Naive B cell (primary cell): ENCODE measurements around the gene MEGF10. TPM values are rescaled to one million over a fixed set of nuclear protein-coding genes. Genes with fewer than 3 reads are reported as not detected.
A peak's percentile ranks its signal among the peaks of the same experiment; 100 is the strongest.

Experiments
- ATAC-seq, 2 donors: fragments of 150-1000 bp; cut with Tn5 transposase; 2 replicates each; pipeline ENCODE4 v1.10.0; 2021; ENCODE audit warnings: low read depth in 2 of 2, mild to moderate bottlenecking in 2 of 2, moderate library complexity in 2 of 2
- DNase-seq: peaks from one replicate; pipeline ENCODE4 v3.0.0; 2022
- H3K27ac Mint-ChIP-seq, 6 donors: one replicate each; pipeline ENCODE4 v1.8.0; 2020 to 2022; ENCODE audit warnings: mild to moderate bottlenecking in 6 of 6, mixed read lengths in 6 of 6, moderate library complexity in 5 of 6, inconsistent platforms in 2 of 6
- H3K27me3 Mint-ChIP-seq, 3 donors: one replicate each; pipeline ENCODE4 v1.8.0; 2021 to 2022; ENCODE audit warnings: mixed read lengths in 3 of 3, mild to moderate bottlenecking in 1 of 3
- H3K36me3 Mint-ChIP-seq, 2 donors: one replicate each; pipeline ENCODE4 v1.8.0; 2020 to 2022; ENCODE audit warnings: mixed read lengths in 2 of 2, inconsistent platforms in 1 of 2, mild to moderate bottlenecking in 1 of 2
- H3K4me1 Mint-ChIP-seq, 3 donors: one replicate each; pipeline ENCODE4 v1.8.0; 2020 to 2022; ENCODE audit warnings: mixed read lengths in 3 of 3, inconsistent platforms in 1 of 3, mild to moderate bottlenecking in 1 of 3, moderate library complexity in 1 of 3
- H3K4me3 Mint-ChIP-seq, 8 donors: one replicate each; pipeline ENCODE4 v1.8.0; 2020 to 2022; ENCODE audit warnings: mild to moderate bottlenecking in 8 of 8, mixed read lengths in 8 of 8, moderate library complexity in 8 of 8, inconsistent platforms in 2 of 8
- H3K9me3 Mint-ChIP-seq, 7 donors: one replicate each; pipeline ENCODE4 v1.8.0; 2020 to 2022; ENCODE audit warnings: mixed read lengths in 7 of 7, mild to moderate bottlenecking in 5 of 7, inconsistent platforms in 2 of 7, moderate library complexity in 1 of 7
- polyA plus RNA-seq, 6 donors: library from polyadenylated mRNA; unstranded; fragments of 300-500 nt; fragmentation: Illumina TruSeq; gene quantifications; one replicate each; pipeline ENCODE4 v1.2.3, GENCODE V29; 2021; ENCODE audit warnings: low read depth in 6 of 6

MEGF10 gene
- polyA plus RNA-seq, 6 donors from 2014 or later: 0.03 TPM; not detected in 5

- Mint-ChIP-seq H3K27ac (no peak overlapping the region), H3K27me3 (peaks cover 0 to 11% (median 10%) of the 10 kb centered on the region in 3 donors), H3K4me1 (no peaks in the 10 kb centered on the region), H3K36me3 (no peaks in the 10 kb centered on the region), H3K9me3 (no peaks in the 10 kb centered on the region), H3K4me3 (no peak overlapping the region)
- no peak for ATAC-seq
- no peak for DNase-seq
Measured at GRCh38 chr5:127435821-127436220, 145.2 kb downstream of the MEGF10 start.

GRCh38 chr5:127439644-127440043 lies 149.0 kb downstream of the MEGF10 start:
- peaks cover 0 to 16% (median 11%) of the 10 kb centered on the region in 3 donors for H3K27me3 Mint-ChIP-seq
- DNase-seq: no peak
- no peak overlapping the region for H3K4me3 Mint-ChIP-seq
- no peaks in the 10 kb centered on the region for H3K4me1 Mint-ChIP-seq
- ATAC-seq: no peak
- no peaks in the 10 kb centered on the region for H3K9me3 Mint-ChIP-seq
- H3K36me3 Mint-ChIP-seq: no peaks in the 10 kb centered on the region
- H3K27ac Mint-ChIP-seq: no peak overlapping the region

GRCh38 chr5:127440831-127441230 lies 150.2 kb downstream of the MEGF10 start:
- no peak for ATAC-seq
- Mint-ChIP-seq H3K9me3 (no peaks in the 10 kb centered on the region), H3K27ac (peak overlapping the region in 1 of 6 donors; percentile 69), H3K36me3 (no peaks in the 10 kb centered on the region), H3K4me1 (no peaks in the 10 kb centered on the region), H3K4me3 (no peak overlapping the region), H3K27me3 (peaks cover 8 to 16% (median 11%) of the 10 kb centered on the region in 3 donors)
- no peak for DNase-seq

- H3K4me1 Mint-ChIP-seq: no peaks in the 10 kb centered on the region
- H3K27me3 Mint-ChIP-seq: peaks cover 6 to 16% (median 9%) of the 10 kb centered on the region in 3 donors
Measured at GRCh38 chr5:127441799-127442484, 151.3 kb downstream of the MEGF10 start.

GRCh38 chr5:127444171-127444570 lies 153.6 kb downstream of the MEGF10 start:
- no peak overlapping the region for H3K27ac Mint-ChIP-seq
- H3K4me3 Mint-ChIP-seq: no peak overlapping the region
- ATAC-seq: no peak
- H3K36me3 Mint-ChIP-seq: no peaks in the 10 kb centered on the region
- H3K27me3 Mint-ChIP-seq: peaks cover 0 to 9% (median 7%) of the 10 kb centered on the region in 3 donors
- H3K9me3 Mint-ChIP-seq: no peaks in the 10 kb centered on the region
- no peaks in the 10 kb centered on the region for H3K4me1 Mint-ChIP-seq
- DNase-seq: no peak

More at GRCh38 chr5:127441799-127442484, 151.3 kb downstream of the MEGF10 start:
- H3K36me3 Mint-ChIP-seq: no peaks in the 10 kb centered on the region
- ATAC-seq (no peak), DNase-seq (no peak)
- H3K27ac Mint-ChIP-seq: no peak overlapping the region
- no peaks in the 10 kb centered on the region for H3K9me3 Mint-ChIP-seq
- H3K4me3 Mint-ChIP-seq: no peak overlapping the region

- Mint-ChIP-seq H3K4me3 (no peak overlapping the region), H3K9me3 (no peaks in the 10 kb centered on the region), H3K27me3 (peaks cover 0 to 9% (median 7%) of the 10 kb centered on the region in 3 donors), H3K36me3 (no peaks in the 10 kb centered on the region), H3K4me1 (no peaks in the 10 kb centered on the region), H3K27ac (no peak overlapping the region)
- ATAC-seq (no peak), DNase-seq (no peak)
Measured at GRCh38 chr5:127445328-127445727, 154.7 kb downstream of the MEGF10 start.

- no peak for DNase-seq
- Mint-ChIP-seq H3K9me3 (no peaks in the 10 kb centered on the region), H3K27me3 (peaks cover 0 to 9% (median under 1%) of the 10 kb centered on the region in 3 donors), H3K4me3 (no peak overlapping the region), H3K27ac (no peak overlapping the region), H3K36me3 (no peaks in the 10 kb centered on the region), H3K4me1 (no peaks in the 10 kb centered on the region)
- ATAC-seq: no peak
Measured at GRCh38 chr5:127446626-127447025, 156.0 kb downstream of the MEGF10 start.

GRCh38 chr5:127447827-127448226 lies 157.2 kb downstream of the MEGF10 start:
- Mint-ChIP-seq H3K36me3 (no peaks in the 10 kb centered on the region), H3K4me3 (no peak overlapping the region), H3K27ac (no peak overlapping the region), H3K27me3 (peaks cover 3 to 12% (median 9%) of the 10 kb centered on the region in 3 donors), H3K4me1 (no peaks in the 10 kb centered on the region), H3K9me3 (no peaks in the 10 kb centered on the region)
- DNase-seq (no peak), ATAC-seq (no peak)

- ATAC-seq (no peak), DNase-seq (no peak)
- Mint-ChIP-seq H3K27ac (no peak overlapping the region), H3K36me3 (no peaks in the 10 kb centered on the region), H3K4me1 (no peaks in the 10 kb centered on the region), H3K4me3 (no peak overlapping the region), H3K9me3 (no peaks in the 10 kb centered on the region), H3K27me3 (peaks cover 14 to 28% (median 17%) of the 10 kb centered on the region in 3 donors)
Measured at GRCh38 chr5:127450046-127450445, 159.4 kb downstream of the MEGF10 start.

- Mint-ChIP-seq H3K27me3 (peaks cover 6 to 28% (median 17%) of the 10 kb centered on the region in 3 donors), H3K4me1 (no peaks in the 10 kb centered on the region), H3K9me3 (no peaks in the 10 kb centered on the region), H3K4me3 (no peak overlapping the region), H3K36me3 (no peaks in the 10 kb centered on the region), H3K27ac (no peak overlapping the region)
- no peak for DNase-seq
- no peak for ATAC-seq
Measured at GRCh38 chr5:127451096-127451495, 160.5 kb downstream of the MEGF10 start.

GRCh38 chr5:127452626-127453025 lies 162.0 kb downstream of the MEGF10 start:
- Mint-ChIP-seq H3K4me3 (no peak overlapping the region), H3K4me1 (no peaks in the 10 kb centered on the region), H3K27me3 (peaks cover 6 to 28% (median 17%) of the 10 kb centered on the region in 3 donors), H3K9me3 (no peaks in the 10 kb centered on the region), H3K36me3 (no peaks in the 10 kb centered on the region), H3K27ac (peak overlapping the region in 1 of 6 donors; percentile 7)
- DNase-seq (no peak), ATAC-seq (no peak)

GRCh38 chr5:127471211-127471610 lies 180.6 kb downstream of the MEGF10 start:
- Mint-ChIP-seq H3K4me1 (no peaks in the 10 kb centered on the region), H3K4me3 (no peak overlapping the region), H3K27me3 (peaks cover 12 to 16% (median 15%) of the 10 kb centered on the region in 3 donors), H3K36me3 (no peaks in the 10 kb centered on the region), H3K9me3 (no peaks in the 10 kb centered on the region), H3K27ac (no peak overlapping the region)
- DNase-seq (no peak), ATAC-seq (no peak)

GRCh38 chr5:127472700-127473099 lies 182.1 kb downstream of the MEGF10 start:
- H3K27ac Mint-ChIP-seq: no peak overlapping the region
- ATAC-seq: no peak
- no peak overlapping the region for H3K4me3 Mint-ChIP-seq
- H3K27me3 Mint-ChIP-seq: peaks cover 12 to 16% (median 13%) of the 10 kb centered on the region in 3 donors
- no peaks in the 10 kb centered on the region for H3K9me3 Mint-ChIP-seq
- H3K4me1 Mint-ChIP-seq: no peaks in the 10 kb centered on the region
- no peak for DNase-seq
- H3K36me3 Mint-ChIP-seq: no peaks in the 10 kb centered on the region

- Mint-ChIP-seq H3K36me3 (no peaks in the 10 kb centered on the region), H3K27ac (peak overlapping the region in 1 of 6 donors; percentile 78), H3K27me3 (peaks cover 7 to 15% (median 8%) of the 10 kb centered on the region in 3 donors), H3K4me3 (no peak overlapping the region), H3K9me3 (no peaks in the 10 kb centered on the region), H3K4me1 (no peaks in the 10 kb centered on the region)
- DNase-seq: no peak
- no peak for ATAC-seq
Measured at GRCh38 chr5:127486471-127486870, 195.9 kb downstream of the MEGF10 start.
